ENCODE data around the gene SLC24A4.

SLC24A4 gene

DNA sequence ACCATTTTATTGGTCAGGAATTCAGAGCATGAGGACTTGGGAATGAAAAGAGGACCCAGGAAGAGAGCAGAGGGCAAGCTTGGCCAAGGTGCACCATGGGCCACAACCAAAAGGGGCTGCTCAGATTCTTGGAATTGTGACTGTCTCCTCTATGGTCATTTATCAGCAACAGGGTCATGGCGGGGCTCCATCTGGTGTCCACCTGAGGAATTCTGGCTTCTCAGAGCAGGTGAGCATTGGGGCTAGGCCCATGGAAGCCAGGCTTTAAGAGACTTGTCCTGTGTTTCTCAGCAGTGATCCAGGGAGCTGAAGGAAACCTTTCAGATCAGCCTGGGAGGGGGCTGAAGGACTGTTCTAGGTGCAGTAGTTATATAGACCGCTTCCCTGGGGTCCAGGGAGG lies 188.0 kb downstream of the SLC24A4 start:
- DNase-seq = no peak

- no peak for DNase-seq
Measured at GRCh38 chr14:92511453-92512238, 188.7 kb downstream of the SLC24A4 start.

GRCh38 chr14:92512807-92513203 lies 189.8 kb downstream of the SLC24A4 start:
- no peak for DNase-seq

DNA sequence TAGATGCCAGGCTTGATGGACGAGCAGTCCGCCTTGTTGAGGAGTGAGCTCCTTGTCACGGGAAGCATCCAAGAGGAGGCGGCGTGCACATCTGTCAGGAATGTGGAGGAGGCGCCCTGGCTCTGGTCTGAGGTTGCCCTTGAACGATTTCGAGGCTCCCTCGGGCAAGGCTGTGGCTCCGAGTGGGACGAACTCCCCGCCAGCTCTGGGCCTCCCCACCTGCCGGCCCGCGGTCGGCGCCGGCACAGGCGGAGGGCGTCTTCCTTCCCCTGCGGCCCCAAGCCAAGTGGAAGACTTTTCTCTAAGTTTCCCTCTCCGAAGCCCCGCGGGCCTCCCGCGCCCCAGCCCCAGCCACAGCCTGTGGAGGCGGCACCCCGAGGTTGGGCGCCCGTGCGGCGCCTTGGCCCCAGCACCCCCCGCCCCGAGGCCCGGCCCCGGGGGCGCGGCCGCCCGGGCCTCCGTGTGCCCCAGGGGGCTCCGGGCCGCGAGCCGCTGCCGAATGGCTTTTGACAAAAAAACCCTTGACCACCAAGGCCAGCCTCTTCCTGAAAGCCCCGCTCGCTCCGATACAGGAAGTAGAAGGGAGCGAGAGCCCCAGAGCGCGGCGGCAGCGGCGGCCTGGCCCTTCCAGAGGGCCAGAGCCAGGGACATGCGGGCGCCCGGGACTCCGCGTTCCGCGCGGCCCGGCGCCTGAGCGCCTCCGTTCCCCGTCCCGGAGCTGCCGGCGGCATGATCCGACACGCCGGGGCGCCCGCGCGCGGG lies 190.4 kb downstream of the SLC24A4 start, which contains the start of gene RIN3:
TSS of gene RIN3 (plus strand) at position 578 of the 762 bp plus-strand sequence. CDS start at position 730, 152 bp downstream.
- no peak for DNase-seq

GRCh38 chr14:92513966-92514843 lies 191.2 kb downstream of the SLC24A4 start:
- no peak for DNase-seq

DNA sequence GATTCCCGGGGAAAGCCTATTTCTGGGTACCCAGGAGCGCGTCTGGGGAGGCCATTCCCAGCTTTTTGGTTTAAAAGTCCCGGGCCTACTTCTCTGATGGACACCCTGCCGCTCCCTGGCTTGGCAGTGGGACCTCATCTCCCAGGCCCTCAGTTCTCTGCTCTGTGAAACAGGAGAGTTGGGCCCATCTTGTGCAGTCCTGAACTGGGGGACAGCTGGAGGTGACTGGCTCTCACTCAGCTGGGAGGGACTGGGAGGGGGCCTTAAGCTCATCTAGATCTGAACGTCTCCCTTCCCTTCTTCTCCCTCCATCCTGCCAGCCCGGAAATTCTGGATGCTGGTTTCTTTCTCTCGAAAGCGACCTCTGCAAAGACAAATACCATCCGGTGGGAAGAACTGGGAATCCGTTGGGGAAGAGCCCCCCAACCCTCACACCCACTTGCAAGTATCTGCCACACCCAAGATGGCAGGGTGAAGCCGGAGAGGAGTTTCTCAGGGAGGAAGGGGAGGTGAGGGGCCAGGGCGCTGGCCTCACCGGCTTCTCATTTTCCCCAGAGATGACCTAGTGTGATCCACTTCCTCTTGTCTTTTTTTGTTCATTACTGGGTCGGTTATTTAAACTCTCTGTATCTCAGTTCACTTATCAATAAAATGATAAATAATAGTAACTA lies 192.0 kb downstream of the SLC24A4 start:
- no peak for DNase-seq

DNA sequence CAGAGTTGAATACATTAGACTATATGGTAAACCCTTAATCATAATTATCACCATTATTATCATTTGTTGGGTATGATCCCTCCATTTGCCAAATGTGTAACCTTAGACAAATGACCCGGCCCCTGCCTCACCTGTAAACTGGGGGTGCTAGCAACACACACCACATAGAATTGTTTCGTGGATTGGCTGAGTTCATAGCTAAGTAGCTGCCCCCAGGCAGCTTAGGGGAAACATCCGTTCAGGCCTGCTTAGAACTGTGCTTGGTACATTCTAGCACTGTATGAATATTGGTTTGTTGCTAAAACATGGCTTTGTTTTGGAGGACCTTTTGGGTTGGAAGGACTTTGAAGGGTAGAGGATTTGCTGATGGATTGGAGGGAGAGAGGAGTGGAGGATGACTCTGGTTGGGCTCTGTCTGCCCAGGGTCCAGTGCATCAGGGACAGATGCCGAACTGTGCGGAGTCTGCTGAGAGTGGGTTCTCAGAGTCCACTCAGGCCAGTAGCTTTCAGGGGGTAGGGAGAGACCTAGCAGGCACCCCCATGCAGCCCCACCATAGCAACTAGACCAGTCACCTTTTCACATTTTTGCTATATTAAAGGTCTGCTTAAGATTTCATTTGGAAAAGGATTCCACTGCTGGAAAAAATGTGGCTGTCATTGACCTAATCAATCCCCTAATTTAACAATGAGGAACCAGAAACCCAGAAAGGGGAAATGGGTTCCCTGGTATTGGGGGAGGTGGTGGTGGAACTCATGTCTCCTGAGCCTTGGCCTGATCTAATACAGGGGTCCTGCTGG lies 192.8 kb downstream of the SLC24A4 start:
- no peak for DNase-seq

- no peak for DNase-seq
Measured at GRCh38 chr14:92516344-92516965, 193.5 kb downstream of the SLC24A4 start.

- no peak for DNase-seq
Measured at GRCh38 chr14:92516966-92517506, 194.1 kb downstream of the SLC24A4 start.

DNA sequence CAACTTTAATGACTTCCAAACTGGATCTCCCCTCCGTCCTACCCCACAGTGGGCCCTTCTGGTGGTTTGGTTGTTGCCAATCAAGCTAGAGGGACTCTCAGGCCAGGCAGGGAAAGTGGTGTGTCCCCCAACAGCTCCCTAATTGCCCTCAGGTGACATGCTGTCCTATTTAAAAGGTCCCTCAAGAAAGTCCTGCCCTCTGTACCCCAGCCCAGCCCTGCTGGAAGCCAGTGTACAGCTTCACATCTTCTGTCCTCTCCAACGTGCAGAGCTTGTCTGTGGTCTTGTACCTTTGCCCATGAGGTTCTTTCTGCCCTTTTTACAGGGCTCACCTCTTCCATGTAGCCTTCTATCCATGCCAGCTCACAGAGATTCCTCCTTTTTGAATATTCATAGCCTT lies 194.8 kb downstream of the SLC24A4 start:
- DNase-seq = no peak

- no peak for DNase-seq
Measured at GRCh38 chr14:92519246-92520101, 196.5 kb downstream of the SLC24A4 start.

- DNase-seq = no peak
Measured at GRCh38 chr14:92520102-92521057, 197.4 kb downstream of the SLC24A4 start.

- no peak for DNase-seq
Measured at GRCh38 chr14:92521058-92521415, 198.1 kb downstream of the SLC24A4 start.

- no peak for DNase-seq
Measured at GRCh38 chr14:92523752-92524151, 200.8 kb downstream of the SLC24A4 start.

- no peak for DNase-seq
Measured at GRCh38 chr14:92524602-92525185, 201.7 kb downstream of the SLC24A4 start.

DNA sequence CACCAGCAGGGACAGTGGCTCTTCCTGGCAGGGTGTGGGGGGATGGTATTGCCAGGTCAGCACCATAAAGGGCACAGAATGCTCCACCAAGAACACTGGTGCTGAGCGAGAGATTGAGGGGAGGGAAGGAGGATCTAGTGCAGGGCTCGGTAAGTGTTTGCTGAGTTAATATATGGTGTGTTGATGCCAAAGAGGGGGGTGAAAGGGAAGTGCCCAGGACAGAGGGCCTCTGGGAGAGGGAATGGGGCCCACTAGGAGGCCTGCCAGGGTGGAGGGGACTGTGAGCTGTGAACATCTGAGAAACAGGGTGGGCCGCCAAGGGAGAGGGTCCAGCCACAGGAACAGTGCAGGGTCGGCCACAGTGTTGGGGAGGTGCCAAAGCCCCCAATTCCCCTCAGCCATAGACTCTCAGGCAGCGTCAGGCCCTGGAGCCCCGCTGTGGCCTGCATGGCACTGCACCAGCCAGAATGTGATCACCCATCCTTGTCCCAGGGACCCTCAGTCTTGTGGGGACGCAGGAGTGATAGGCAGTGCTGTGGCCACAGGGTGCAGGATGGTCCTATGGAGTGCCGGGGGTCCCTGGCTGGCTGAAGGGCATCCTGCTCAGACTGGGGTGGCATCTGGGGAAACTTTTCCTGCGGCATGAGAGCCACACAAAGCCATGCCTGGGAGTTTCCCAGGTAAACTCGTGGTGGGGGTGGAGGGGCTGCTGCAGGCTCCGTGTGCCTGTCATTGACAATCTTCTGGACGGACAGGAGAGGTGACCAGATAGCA lies 202.5 kb downstream of the SLC24A4 start:
- no peak for DNase-seq

DNA sequence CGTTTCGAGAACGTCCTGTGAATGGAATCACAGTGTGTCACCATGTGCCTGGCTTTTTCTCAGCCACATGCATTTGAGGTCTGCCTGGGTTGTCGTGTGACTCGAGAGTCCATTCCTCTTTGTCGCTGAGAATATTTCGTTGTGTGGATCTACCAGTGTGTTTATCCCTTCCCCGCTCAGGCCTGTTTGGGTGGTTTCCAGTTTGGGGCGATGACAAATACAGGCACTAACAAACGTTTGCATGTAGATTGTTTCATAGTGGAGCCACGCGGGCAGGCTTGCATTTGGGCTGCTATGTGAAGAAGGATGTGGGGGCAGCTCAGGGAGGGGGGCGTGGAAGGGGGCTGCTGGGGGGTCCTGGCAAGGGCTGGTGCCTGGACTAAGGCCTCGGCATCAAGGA lies 204.8 kb downstream of the SLC24A4 start:
- DNase-seq = no peak

All from NCI-H1436 (cell line).